Measurements from ENCODE around the gene EEF1E1.

EEF1E1 gene

DNA sequence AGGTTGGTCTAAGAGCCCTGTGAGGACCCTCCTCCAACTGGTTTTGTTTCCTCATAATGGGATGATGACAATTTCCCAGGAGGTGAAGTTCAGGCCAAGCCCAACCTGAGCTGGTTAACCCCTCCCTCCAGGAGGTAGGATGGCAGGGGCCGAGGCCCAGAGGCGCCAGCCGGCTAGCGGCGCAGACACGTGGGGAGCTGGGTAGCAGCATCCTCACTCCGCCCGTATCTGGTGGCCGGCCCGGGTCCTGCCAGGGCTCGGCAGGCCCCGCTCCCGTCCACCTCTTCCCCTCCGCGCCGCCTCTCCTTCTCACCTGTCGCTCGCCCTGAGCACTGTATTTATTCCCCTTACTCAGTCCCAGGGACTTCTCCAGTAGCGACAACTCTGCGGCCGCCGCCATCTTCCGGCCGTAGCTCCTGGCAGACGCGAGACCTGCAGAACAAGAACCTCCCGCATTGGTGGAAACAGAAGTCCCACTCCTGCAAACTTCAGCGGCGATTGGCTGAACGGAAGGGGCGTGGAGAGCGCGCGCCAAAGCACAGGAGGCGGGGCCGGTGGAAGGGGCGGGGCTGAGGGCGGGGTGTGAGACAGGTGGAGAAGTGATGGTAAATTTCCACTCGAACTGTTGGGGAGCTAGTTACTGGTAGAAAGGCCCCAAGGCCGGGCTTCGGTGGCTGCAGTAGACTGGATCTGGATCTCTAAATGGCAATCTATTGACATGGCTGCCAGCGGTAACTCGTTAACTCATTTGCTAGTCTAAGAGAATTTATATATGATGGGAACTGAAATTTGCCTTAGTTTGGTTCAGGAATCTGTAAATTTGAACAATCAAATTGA is at the start of gene EEF1E1:
EEF1E1 (minus strand) TSS at position 427 of the 837 bp plus-strand sequence; CDS start at position 400, 27 bp downstream.
- DNase-seq, result peak; percentile 93

DNA sequence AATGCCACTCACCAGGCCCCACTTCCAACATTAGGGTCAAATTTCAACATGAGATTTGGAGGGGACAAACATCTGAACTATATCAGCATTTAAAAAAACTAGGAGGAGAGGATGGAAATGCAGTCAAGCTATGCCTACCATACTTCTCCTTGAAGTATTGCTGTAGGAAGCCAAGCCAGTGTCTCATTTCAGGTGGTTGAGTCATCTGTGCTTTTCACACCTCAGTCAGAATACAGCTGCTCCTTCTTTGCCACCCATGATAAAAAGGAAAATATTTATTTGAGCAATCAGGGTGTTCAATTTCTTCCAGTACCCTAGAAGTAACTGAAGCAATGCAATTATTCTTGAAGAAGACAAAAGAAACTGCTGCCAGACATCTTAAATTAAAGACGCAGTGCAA is 47.0 kb upstream of the EEF1E1 start:
- no peak for DNase-seq

DNA sequence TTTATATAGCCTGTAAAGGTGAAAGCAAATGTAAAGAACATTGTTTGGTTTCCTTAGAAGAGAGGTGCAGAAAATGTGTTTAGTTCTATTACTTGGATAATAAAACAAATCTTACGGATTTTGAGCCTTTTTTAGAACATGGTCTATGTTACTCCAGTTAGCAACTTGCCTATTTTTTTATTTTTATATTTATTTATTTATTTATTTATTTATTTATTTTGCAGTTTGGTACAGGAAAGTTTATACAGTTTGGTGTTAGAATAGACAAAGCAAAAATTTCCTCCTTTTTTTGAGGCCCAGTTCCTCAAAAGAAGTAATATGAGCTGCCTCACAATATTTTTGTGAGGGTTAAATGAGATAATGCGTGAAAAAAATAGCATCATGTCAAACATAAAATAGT is 41.6 kb upstream of the EEF1E1 start:
- DNase-seq, result no peak

DNA sequence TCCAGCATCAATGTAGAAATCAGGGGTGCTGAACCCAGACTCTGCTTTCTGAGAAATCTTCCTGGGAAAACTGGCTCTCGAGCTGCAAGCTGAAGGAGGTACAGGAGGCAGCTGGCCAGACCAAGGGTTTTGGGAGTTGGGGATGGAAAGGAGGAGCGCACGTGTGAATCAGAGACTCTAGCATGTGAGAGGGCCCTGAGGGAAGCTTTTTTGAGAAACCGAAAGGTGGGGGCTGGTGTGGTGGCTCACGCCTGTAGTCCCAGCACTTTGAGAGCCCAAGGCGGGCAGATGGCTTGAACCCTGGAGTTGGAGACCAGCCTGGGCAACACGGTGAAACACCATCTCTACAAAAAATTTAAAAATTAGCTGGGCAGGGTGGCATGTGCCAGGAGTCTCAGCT is 37.1 kb upstream of the EEF1E1 start:
- no peak for DNase-seq

DNA sequence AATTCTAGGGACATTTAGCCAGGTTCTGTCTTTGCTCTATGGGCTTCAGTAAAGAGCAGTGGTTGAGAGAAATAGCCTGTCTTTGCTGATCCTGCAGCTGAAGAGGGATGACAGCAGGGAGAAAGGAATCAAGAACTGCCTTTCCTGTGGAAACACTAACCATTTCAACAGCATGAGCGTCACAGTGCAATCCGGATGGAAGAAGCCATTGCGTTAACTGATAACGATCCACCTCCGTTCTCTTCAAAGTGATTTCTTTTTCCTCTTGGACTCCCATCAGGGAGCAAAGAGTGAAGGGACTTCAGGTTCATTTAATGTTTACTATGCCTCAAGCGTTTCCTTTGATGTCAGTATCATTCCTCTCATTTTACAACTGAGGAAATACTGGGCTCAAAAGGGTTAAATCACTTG is 35.2 kb upstream of the EEF1E1 start:
- no peak for DNase-seq

DNA sequence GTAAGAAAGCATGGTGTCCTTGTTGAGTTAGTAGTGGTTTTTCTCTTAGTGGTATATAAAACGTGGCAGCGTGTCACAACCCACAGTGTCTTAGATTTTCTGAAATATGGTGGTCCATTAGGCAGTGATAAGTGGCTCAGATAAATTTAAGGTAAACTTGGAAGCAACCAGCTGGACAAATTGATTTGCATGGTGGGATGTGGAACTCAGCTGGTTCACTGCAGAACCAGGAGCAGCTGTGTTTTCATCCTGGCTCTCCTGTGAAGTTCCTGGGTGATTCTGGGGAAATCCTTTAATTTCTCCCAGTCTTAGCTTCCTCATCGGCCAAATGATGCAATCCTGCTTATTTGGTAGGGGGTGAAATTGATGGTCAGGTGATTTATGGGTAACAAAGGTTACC is 32.9 kb upstream of the EEF1E1 start:
- DNase-seq, result no peak

DNA sequence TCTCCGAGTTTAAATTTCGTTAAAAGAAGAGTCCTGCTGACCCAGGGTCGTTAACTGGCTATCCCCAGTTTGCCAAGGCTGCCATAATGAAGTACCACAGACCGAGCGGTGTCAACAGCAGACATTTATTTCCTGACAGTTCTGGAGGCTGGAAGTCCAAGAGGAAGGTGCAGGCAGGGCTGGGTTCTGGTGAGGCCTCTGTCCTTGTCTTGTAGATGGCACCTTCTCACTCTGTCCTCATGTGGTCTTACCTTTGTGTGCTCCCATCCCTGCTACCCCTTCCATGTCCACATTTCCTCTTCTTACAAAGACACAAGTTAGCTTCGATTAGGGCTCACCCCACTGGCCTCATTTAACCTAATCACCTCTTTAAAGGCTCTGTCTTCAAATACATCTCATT is 29.8 kb upstream of the EEF1E1 start:
- DNase-seq, result no peak

DNA sequence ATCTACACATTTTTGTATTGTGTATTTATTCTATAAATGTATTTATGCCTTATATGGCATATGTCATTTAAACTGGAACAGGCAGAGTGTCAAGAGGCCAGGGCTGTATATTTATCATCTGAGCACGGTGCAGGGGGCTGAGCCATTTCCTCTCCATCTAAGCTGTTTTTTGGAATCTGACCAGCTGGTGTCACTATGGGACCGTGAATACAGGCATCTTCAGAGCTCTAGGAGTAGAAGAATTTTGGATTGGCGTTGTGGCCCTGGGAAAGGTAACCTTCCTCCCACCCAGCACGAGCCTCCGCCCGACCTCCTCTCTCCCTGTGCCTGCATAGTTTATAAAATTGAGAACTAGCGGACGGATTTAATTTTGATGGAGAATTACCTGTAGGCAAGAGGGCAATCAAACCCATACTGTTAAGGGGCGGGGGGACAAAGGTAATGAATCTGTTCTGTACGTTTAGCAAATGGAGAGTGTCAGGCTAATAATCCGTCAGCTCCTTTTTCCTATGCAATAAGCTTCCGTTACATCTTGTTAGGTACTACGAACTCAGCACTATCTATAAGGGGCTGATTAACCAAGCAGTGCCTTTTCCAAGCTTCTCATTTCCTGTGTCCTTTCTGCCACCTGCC is 29.0 kb upstream of the EEF1E1 start:
- DNase-seq, result peak; percentile 66

DNA sequence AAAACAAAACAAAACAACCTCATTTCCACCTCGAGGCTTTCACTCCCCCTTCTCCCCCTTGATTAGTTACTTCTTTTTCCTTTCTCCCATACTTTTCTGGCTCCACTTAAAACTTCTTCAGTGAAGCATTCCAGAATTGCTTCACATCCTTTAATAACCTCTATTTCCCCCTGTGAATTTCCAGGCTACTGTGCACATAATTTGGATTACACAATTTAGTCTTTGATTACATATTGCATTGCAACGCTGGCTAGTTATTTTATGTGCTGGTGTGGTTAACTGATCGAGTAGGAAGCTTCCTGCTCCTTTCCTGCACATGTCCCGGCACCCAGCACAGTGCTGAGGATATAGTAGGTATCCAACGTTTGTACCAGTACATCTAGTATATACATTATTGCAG is 28.1 kb upstream of the EEF1E1 start:
- DNase-seq, result peak; percentile 5

DNA sequence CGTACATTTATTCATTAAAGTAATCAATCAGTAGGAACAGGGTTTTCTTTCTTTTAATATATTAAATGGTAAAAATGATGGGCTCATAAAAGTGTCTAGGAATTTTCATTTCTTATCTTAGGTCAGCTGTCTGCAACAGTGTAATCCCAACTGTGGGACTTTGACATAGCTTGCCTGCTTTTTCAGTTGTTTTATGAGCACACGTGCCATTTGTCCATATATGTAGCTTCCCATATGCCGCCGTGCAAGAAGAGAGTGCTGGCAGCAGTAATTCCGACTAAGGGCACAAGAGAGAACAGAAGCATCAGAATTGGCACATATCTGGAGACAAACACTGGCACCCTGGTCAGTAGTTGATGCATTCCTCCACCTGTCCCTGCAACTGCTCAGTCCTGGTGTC is 20.9 kb upstream of the EEF1E1 start:
- DNase-seq, result no peak

DNA sequence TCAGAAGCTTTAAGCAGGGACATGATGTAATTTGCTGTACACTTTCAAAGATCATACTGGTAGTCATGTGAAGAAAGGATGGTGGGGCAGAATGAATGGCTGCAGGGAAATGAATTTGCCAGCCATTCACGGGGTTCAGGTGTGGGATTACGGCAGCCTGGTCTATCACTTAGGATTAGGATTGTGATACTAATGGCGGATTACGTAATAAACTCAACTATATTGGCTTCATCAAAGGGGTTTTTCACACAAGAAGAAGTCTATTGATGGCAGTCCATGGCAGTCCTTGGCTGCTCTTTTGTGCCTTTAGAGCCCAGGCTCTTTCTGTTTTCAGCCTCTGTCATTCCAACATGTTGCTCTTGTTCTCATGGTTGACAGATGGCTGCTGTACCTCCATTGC is 12.6 kb upstream of the EEF1E1 start:
- no peak for DNase-seq

DNA sequence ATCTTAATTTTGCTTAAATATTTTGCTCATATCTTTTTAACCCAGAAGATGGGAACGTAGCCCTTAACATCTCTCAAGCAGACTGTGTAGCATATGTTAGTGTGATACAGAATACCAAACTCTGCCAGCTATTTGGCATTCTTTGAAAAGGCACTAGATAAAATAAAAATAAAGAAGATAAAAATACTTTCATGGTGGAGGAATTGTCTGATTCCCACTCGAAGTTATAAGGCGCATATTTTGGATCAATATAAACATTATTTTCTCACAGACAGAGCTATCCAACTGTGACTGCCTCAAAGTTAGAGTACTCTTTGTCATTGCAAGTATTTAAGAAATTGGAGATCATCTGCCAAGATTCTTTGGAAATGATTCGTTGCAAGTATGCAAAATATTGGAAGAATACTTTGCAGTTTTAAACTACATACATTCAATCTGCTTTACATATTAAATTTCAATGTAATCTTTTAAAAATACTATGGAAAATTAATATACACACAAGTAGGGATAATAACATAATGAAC is 10.8 kb upstream of the EEF1E1 start:
- peak; percentile 48 for DNase-seq

DNA sequence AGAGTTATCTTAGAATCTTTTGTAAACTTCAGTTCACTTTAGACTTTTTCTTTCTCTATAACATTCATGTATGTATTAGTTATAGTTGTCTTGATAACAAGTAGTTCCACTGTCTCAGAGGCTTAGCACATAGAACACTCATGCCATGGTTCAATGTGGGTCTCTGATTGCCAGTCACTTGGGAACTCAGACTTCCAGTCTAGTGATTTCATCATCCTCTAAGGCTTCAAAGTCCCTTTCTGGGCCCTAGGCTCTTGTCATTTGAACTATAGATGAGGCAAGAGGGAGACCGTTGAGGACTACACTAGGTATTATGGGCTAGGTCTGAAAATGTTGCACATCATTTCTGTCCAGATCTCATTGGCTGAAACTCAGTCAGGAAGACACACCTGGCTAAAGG is 8.4 kb upstream of the EEF1E1 start:
- DNase-seq, result no peak

DNA sequence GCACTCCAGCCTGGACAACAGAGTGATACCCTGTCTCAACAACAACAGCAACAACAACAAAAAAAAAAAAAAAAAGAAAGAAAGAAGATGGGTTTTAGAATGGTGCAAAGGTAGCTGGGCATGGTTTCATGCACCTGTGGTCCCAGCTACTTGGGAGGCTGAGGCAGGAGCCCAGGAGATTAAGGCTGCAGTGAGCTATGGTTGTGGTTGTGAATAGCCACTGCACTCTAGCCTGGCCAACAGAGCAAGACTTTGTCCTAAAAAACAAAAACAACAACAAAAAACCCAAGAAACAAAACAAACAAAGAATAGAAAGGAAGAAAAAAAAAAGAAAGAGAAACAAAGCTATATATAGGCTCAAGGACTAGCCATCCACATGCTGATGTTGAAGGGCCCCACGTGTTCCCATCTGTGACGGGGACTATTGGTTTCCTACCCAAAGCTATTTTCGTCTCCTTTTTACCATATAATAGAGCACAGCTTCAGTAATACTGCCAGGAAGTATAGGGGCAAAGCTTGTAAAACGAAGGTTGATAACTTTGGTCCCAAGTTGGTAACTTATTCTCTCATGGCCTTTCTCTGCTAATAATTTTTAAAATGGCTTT is 7.9 kb upstream of the EEF1E1 start:
- no peak for DNase-seq

DNA sequence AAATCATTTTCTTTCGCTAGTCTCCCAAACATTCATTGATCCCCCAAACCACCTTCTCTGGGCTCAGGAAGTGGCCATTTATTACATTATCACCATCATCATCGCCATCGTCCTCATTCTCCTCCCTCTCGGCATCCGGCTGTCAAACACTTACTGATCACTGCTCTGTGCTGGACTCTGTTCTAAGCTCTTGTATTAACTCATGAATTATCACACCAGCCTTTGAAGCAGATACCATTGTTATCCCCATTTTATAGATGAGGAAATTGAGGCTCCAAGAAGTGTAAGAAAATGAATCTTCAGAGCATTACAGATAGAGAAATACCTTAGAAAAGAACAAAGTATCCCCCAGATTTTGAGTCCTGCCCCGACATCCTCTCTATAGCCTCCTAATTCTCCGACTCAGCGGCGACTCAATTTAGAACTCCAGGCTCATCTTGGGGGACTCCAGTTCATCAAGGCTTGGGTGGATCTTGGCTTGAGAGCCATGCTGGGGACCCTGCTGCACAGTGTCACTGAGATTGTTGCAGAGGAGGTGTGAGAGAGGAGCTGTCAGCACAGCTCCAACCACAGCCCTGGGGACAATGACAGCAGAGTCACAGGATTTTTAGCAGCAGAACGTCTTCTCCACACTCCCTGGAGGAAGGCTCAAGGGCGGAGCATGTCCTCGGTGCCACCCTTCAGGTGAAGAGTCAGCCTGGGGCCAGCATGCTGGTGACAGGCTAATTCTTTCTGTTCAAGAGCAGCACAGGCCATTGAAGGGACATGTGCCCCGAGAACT is 6.6 kb upstream of the EEF1E1 start:
- DNase-seq, result no peak

DNA sequence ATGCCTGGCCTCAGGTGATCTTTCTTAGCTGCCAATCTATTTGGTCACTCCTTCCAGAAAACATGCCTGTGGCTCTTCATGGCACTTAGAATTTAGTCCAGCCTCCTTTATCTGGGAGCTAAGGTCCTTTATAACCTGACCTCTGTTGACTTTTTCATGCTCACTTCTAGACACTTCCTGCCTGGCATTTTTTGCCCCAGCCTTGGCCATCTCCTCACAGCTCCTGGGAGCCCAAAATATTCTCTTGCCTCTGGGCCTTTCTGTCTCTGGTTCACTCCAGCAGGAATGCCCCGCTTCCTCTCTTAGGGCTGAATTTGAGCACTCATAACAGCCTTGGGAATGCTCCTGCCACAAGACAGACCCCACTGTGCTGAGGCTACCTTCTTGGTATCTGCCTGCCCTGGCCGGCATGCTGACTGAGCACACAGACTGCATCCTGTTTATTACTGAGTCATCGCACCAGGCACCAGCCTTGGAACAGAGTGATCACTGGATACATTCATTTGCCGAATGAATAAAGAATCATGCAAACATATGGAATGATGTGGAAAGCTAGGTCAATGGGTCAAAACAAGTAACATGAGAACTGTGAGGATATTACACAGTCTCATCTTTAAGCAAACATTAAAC is 5.8 kb upstream of the EEF1E1 start:
- DNase-seq, result peak; percentile 94

DNA sequence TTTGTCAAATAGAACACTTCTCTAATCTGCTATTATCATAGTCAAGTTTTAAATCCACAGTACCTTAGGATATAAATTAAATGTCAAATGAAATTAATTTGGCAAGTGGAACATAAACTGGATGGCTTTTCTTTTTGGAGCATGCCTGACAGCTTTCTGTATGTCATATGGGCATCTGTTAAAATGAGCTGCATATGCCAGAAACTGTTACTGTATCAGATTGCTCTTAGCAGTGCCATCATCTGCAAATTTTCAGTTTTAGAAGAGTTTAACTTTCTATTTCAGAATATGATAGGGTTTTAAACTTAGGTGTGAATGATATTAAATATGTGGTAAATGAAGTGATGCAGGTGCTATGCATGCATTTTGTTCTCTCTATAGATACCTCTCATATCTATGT is 3.4 kb upstream of the EEF1E1 start:
- no peak for DNase-seq

DNA sequence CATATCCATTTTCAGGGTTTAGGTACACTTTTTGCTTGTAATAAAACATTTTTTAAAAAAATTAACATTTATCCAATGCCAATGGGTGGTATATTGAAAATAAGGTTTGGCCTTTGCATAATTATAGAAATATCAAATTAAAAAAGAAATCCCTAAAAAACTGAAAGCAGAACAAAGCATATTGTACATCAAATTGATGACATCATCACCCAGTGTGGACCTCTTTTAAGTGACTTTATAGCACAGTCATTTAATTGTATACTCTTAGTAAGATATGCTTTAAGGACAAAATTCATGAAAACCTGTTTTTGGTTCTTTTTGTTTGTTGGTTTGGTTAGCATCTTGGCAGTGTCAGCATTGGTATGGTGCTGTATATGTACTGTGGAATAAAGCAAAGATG is 1.4 kb upstream of the EEF1E1 start:
- no peak for DNase-seq

DNA sequence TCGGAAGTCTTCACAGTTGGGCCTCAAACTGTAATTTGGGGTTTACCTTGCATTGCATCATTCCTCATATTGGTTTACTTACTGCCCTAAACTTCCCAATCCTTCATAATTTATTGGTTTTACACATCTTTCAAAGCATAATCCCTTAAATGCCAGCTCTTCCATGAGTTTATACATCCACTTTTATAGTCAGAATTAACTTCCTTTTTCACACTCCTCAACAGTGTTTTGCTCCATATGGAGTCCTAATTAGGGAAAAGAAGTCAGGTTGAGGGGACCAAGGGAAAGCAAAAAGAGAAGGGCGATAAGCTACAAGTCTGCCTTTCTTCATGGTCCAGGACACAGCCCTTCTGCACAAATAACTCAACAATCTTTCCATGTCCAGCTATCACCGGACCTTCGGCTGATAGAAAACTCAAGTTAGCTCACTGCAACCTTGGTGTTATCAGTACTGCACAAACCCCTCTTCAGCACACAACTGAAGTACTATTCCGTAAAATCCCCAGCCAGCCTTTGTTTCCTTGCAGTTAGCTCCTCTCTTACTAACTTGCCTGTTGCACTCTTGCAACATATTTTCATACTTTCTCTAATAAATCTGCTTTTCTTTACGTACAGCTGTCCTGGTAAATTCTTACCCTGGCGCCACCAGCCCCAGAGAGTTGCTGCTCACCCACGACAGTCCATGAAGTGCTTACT is 2.0 kb downstream of the EEF1E1 start:
- DNase-seq, result no peak

DNA sequence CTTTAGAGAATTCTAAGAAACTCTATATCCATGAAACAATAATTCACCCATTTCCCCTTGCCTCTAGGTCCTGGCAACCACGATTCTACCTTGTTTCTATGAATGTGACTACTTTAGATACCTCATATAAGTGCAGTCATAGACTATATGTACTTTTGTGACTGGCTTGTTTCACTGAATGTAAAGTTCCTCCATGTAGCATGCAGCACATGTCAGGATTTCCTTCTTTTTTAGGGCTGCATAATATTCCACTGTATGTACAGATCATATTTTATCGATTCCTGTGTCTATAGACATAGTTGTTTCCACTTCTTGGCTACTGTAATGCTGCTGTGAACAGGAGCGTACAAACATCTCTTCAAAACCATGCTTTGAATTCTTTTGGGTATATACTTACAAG is 11.7 kb downstream of the EEF1E1 start:
- no peak for DNase-seq

DNA sequence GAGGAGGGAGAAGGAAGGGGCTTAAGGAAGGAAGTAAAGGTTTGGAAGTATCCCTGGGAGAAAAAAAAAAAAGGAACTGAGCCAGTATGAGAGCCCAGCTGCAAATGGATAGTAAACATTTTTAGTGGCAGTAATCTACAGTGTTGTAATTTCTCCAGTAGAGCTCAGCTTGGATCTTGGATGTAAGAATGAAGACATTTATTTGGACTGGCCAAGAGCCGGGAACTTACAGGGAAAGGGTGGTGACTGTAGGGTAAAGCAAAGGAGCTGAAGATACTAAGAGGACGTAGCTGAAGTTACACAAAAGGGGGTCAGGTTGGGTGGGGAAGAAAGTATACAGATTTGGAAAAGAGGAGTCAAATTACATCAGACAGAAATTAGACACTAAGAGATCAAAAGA is 13.5 kb downstream of the EEF1E1 start:
- DNase-seq, result no peak

Measured in fibroblast of skin of right biceps (primary cell).